K562 (cell line): ENCODE measurements around the gene RCOR1. TPM values are rescaled to one million over a fixed set of nuclear protein-coding genes. Genes with fewer than 3 reads are reported as not detected.

Experiments used
- ATAC-seq: fragments of 200-7000 bp; cut with Tn5 transposase; 3 replicates; pipeline ENCODE4 v1.9.1; 2020; ENCODE audit warnings: moderate library complexity
- BruUV-seq: library from RNA; stranded (reverse); fragments of 400-500 nt; replicated peaks from 2 replicates; lab custom pipeline; 2021; lab: Mats Ljungman, UMichigan
- CTCF ChIA-PET: fragments of 300-600 bp; formaldehyde crosslinking; extraction: SDS; loops from one replicate; lab custom pipeline; 2021; ENCODE audit warnings: low intra/inter-chr PET ratio; lab: Yijun Ruan, JAX
- POLR2A ChIA-PET: fragments of 300-600, 350-650 bp; sonication (Branson Sonifier 250); formaldehyde crosslinking; extraction: SDS; loops from one replicate; lab custom pipeline; 2021; ENCODE audit warnings: antibody characterized with exemption, inconsistent platforms; lab: Yijun Ruan, JAX
- DNase-seq, 4 experiments: peaks; one replicate each; pipeline versions ENCODE4 v3.0.0 to v3.0.0-alpha.2; 2011 to 2018; ENCODE audit warnings: low spot score in 3 of 4, mixed read lengths in 3 of 4; ENCODE audit errors: extremely low read depth in 1 of 4
- FAIRE-seq: peaks from 2 replicates; lab custom pipeline; 2011; peaks lifted over from hg19 to GRCh38; lab: Jason Lieb, UNC
- H2AFZ ChIP-seq: 2 replicates; pipeline ENCODE4 v1.6.0; 2011; ENCODE audit warnings: low read depth, low read length, control low read depth, inconsistent platforms
- H3K27ac ChIP-seq: fragments of 200-600 bp; 3 replicates; pipeline ENCODE4 v1.8.0; 2011; ENCODE audit warnings: low read depth, mild to moderate bottlenecking, control low read depth, inconsistent platforms, low read length, moderate library complexity, mixed read lengths; ENCODE audit errors: extremely low read depth
- H3K27me3 ChIP-seq, 2 experiments: fragments of 300-600 bp in 1 of 2; 2 replicates in 1 of 2; 3 replicates in 1 of 2; pipeline versions ENCODE4 v1.6.0 to v1.8.0; 2011; ENCODE audit warnings: inconsistent platforms in 2 of 2, low read length in 2 of 2, mild to moderate bottlenecking in 1 of 2, mixed read lengths in 1 of 2, moderate library complexity in 1 of 2; ENCODE audit not compliant: control insufficient read depth in 2 of 2, insufficient read depth in 2 of 2
- H3K36me3 ChIP-seq: fragments of 300-600 bp; 3 replicates; pipeline ENCODE4 v1.8.0; 2011; ENCODE audit warnings: mild to moderate bottlenecking, low read length, inconsistent platforms; ENCODE audit not compliant: control insufficient read depth, insufficient read depth
- H3K4me1 ChIP-seq, 2 experiments: fragments of 200-600 bp in 1 of 2; replicated peaks in 1 of 2; 2 replicates in 1 of 2; 3 replicates in 1 of 2; pipeline versions ENCODE4 v1.5.1 to v1.8.0; 2011; ENCODE audit warnings: inconsistent platforms in 2 of 2, low read length in 2 of 2, mild to moderate bottlenecking in 1 of 2, mixed read lengths in 1 of 2, moderate library complexity in 1 of 2; ENCODE audit not compliant: control insufficient read depth in 2 of 2, insufficient read depth in 2 of 2
- H3K4me2 ChIP-seq: 2 replicates; pipeline ENCODE4 v1.6.1; 2011; ENCODE audit warnings: low read length, control low read depth, inconsistent platforms, mixed read lengths; ENCODE audit not compliant: insufficient read depth
- H3K4me3 ChIP-seq: fragments of 200-600 bp; sonication (generic), shearing (Covaris generic); 2 replicates; pipeline ENCODE4 v1.5.1; 2016; ENCODE audit warnings: control low read depth, inconsistent platforms
- H3K79me2 ChIP-seq: fragments of 200-600 bp; 3 replicates; pipeline ENCODE4 v1.8.0; 2011; ENCODE audit warnings: low read length, inconsistent platforms; ENCODE audit not compliant: control insufficient read depth, insufficient read depth
- H3K9ac ChIP-seq, 2 experiments: 2 replicates each; pipeline versions ENCODE4 v1.6.0 to v1.6.1; 2011; ENCODE audit warnings: low read depth in 2 of 2, low read length in 2 of 2, control low read depth in 1 of 2, inconsistent platforms in 1 of 2, mild to moderate bottlenecking in 1 of 2, mixed read lengths in 1 of 2; ENCODE audit not compliant: insufficient read depth in 1 of 2
- H3K9me1 ChIP-seq: one replicate; pipeline ENCODE4 v1.6.0; 2011; ENCODE audit warnings: inconsistent platforms, mild to moderate bottlenecking, low read length, moderate library complexity; ENCODE audit not compliant: control insufficient read depth, insufficient read depth
- H3K9me3 ChIP-seq: replicated peaks from 2 replicates; pipeline ENCODE4 v1.5.1; 2011; ENCODE audit warnings: low read depth, low read length, inconsistent platforms; ENCODE audit not compliant: control insufficient read depth, insufficient read depth
- H4K20me1 ChIP-seq: replicated peaks from 2 replicates; pipeline ENCODE4 v1.6.1; 2011; ENCODE audit warnings: low read length, inconsistent platforms, mixed read lengths; ENCODE audit not compliant: control insufficient read depth, insufficient read depth
- NFIC ChIP-seq: fragments of 450-650 bp; IDR thresholded peaks from 2 replicates; pipeline ENCODE4 v1.6.1; 2017; ENCODE audit warnings: mild to moderate bottlenecking, inconsistent platforms
- RBM22 ChIP-seq: fragments of 200-400 bp; formaldehyde crosslinking; IDR thresholded peaks from 2 replicates; pipeline ENCODE4 v1.6.1; 2018; ENCODE audit warnings: low read length, low read depth; ENCODE audit not compliant: poor library complexity, severe bottlenecking
- ZKSCAN3 ChIP-seq: fragments of 250-450 bp; sonication (Bioruptor Pico); IDR thresholded peaks from 2 replicates; pipeline ENCODE4 v1.4.0; 2020
- ZNF121 ChIP-seq: sonication (generic); formaldehyde crosslinking; conservative IDR thresholded peaks from 2 replicates; pipeline ENCODE4 v1.8.0; 2022; ENCODE audit warnings: missing genetic modification reagents
- ZNF324 ChIP-seq: fragments of 250-450 bp; sonication (Bioruptor Pico); IDR thresholded peaks from 2 replicates; pipeline ENCODE4 v1.4.0; 2020; ENCODE audit warnings: mild to moderate bottlenecking
- WGBS: fragments of 100-300 bp; shearing (Covaris generic); methylation state at CpG from one replicate; pipeline ENCODE4 v1.1.6; 2016; ENCODE audit warnings: low coverage, mixed read lengths; ENCODE audit not compliant: insufficient coverage; ENCODE audit errors: missing lambda C conversion rate; 5-methylcytosine and 5-hydroxymethylcytosine counted together
- in situ Hi-C: fragments of 300-500 bp; cut with MboI; formaldehyde crosslinking; loops from 4 replicates; pipeline ENCODE4 v1.15.0; 2018; ENCODE audit warnings: inconsistent platforms, mixed read lengths
- intact Hi-C: fragments of 100-400 bp; cut with micrococcal nuclease; formaldehyde crosslinking; loops from 2 replicates; pipeline ENCODE4 v1.14.2; 2022
- polyA plus RNA-seq, 8 experiments: library from polyadenylated mRNA; depleted of rRNA in 4 of 8; stranded (reverse) in 5 of 8; unstranded in 3 of 8; fragments of >200 nt; fragmentation: Nextera tagmentation in 2 of 8; fragmentation: Illumina TruSeq in 1 of 8; extraction: Ambion mirVana in 2 of 8; extraction: Trizol in 1 of 8; gene quantifications; 2 replicates each; pipeline versions ENCODE4 v1.2.1 to v1.2.3, GENCODE V29; 2011 to 2014; ENCODE audit warnings: inconsistent platforms in 1 of 8, missing spikeins in 1 of 8
- total RNA-seq, 7 experiments: library from RNA; depleted of rRNA in 6 of 7; stranded (reverse); fragments of >200 nt in 6 of 7; fragmentation: Illumina TruSeq in 2 of 7; extraction: Trizol in 2 of 7; gene quantifications; 2 replicates each; pipeline versions ENCODE4 v1.2.1 to v1.2.3, GENCODE V29; 2011 to 2021; ENCODE audit warnings: low replicate concordance in 1 of 7

RCOR1 gene
- total and polyA plus RNA-seq, 9 of the 15 experiments (the other 6 are each of a cell fraction or from before 2014, with no cell fraction given) = 8.5 to 47.9 (median 20.9) TPM

- TF ChIP-seq RBM22 (no peak), ZNF324 (CRISPR knock-in tag) (no peak), NFIC (no peak)
Measured at GRCh38 chr14:102602421-102603292, 10.2 kb downstream of the RCOR1 start (continued).

GRCh38 chr14:102603293-102603907 lies 11.0 kb downstream of the RCOR1 start:
- no TSS peak for BruUV-seq
- ATAC-seq (no peak), DNase-seq (no peak), FAIRE-seq (no peak)
- peaks cover 43% of the 10 kb centered on the region for H4K20me1 ChIP-seq
- intact Hi-C loops = no loop called here
- no peak overlapping the region for H3K4me3 ChIP-seq
- ChIA-PET POLR2A (interaction anchor here (0.6 to 1.4 kb wide), 2 partner anchors 9 to 925 kb away, joined by 3 to 10 read pairs; no protein-coding TSS in a partner anchor), CTCF (no interaction called here)
- no peaks in the 10 kb centered on the region for H3K9me3 ChIP-seq
- peaks cover 34% of the 10 kb centered on the region; the same call in 2 of the 3 replicates for H3K36me3 ChIP-seq
- peaks cover 94% of the 10 kb centered on the region for H3K79me2 ChIP-seq
- no peaks in the 10 kb centered on the region for H3K27me3 ChIP-seq
- H3K9me1 ChIP-seq = no peaks in the 10 kb centered on the region
- H3K4me2 ChIP-seq = no peak overlapping the region
- H3K27ac ChIP-seq = no peak overlapping the region
- H3K9ac ChIP-seq = no peak overlapping the region
- in situ Hi-C loops = no loop called here
- TF ChIP-seq ZNF121 (CRISPR knock-in tag) (peak; percentile 86), ZKSCAN3 (CRISPR knock-in tag) (no peak)
- H3K4me1 ChIP-seq = peaks cover 4 to 7% of the 10 kb centered on the region in 2 experiments; a peak in 3 of 5 replicates
- no peak overlapping the region for H2AFZ ChIP-seq
- WGBS = 71% methylated on average over 4 of the region's 4 CpGs
